Measurements from ENCODE around the gene MACF1. TPM values are rescaled to one million over a fixed set of nuclear protein-coding genes. Genes with fewer than 3 reads are reported as not detected.
A peak's percentile ranks its signal among the peaks of the same experiment; 100 is the strongest.

MACF1 gene
- total and polyA plus RNA-seq, 2 of the 13 experiments (the other 11 are each of a cell fraction or from before 2014, with no cell fraction given), result 36.7 to 65.4 TPM

DNA sequence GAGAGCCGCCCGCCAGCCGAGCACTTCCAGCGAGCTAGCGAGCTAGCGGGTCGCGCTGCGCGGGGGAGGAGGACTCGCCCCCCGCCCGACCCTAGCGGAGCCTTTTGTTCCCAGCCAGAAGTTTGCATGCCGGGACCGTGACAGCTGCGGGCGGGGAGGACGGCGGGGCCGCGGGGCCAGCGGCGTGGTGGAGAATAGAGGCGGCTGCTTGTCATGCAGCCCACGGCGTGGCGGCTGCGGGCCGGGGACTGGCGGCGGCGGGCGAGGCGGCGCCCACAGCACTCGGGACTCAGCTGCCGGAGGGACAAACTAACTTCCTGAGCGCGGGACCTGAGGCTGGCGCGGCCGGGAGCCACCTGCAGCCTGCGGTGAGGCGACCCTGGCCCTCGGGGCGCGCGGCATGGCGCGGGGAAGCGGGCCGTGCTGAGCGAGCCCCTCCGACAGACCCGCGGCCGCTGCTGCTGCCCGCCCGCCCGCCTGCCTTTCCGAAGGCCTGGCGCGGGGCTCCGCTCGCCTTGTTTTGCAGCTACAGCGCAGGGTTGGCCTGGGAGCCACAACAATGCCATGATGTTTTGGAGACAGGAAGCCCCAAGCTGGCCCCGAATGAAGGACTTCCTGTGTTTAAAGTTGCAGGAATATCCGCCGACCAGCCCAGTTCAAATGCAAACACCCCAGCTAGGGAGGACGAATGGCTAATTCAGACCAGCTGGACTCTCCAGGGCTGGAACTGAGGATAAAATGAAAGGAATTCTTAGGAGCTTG lies 204.7 kb downstream of the MACF1 start (continued):
- TF ChIP-seq SYNCRIP (IDR thresholded peaks at IDR 0.05; ENCODE audit: insufficient read depth, low read depth, low read length) (no peak), SALL2 (CRISPR knock-in tag; IDR thresholded peaks at IDR 0.05) (no peak), PRPF4 (IDR thresholded peaks at IDR 0.05; ENCODE audit: low read depth, low read length, poor library complexity, severe bottlenecking) (no peak), MTERF4 (CRISPR knock-in tag; IDR thresholded peaks at IDR 0.05) (no peak), CBX1 (IDR thresholded peaks at IDR 0.05; ENCODE audit: low read depth) (no peak), ELF1 (CRISPR knock-in tag; IDR thresholded peaks at IDR 0.05) (peak; percentile 54), ZBTB42 (CRISPR knock-in tag; IDR thresholded peaks at IDR 0.05) (no peak), THYN1 (CRISPR knock-in tag; IDR thresholded peaks at IDR 0.05; ENCODE audit: borderline replicate concordance, low read depth) (no peak), BCL6 (CRISPR knock-in tag; IDR thresholded peaks at IDR 0.05) (no peak), SMAD9 (CRISPR knock-in tag; IDR thresholded peaks at IDR 0.05) (no peak), HDAC2 (CRISPR knock-in tag; IDR thresholded peaks at IDR 0.05) (no peak), PREB (CRISPR knock-in tag; IDR thresholded peaks at IDR 0.05) (no peak), ISL2 (CRISPR knock-in tag; IDR thresholded peaks at IDR 0.05) (no peak), ZNF350 (CRISPR knock-in tag; IDR thresholded peaks at IDR 0.05; ENCODE audit: borderline replicate concordance, low read depth) (no peak), ARNTL (CRISPR knock-in tag; IDR thresholded peaks at IDR 0.05) (no peak), SNRNP70 (IDR thresholded peaks at IDR 0.05; ENCODE audit: low read depth, low read length) (no peak), U2AF2 (IDR thresholded peaks at IDR 0.05; ENCODE audit: low read depth, low read length) (no peak), ZKSCAN5 (CRISPR knock-in tag; IDR thresholded peaks at IDR 0.05) (no peak), YY1 (IDR thresholded peaks at IDR 0.05; ENCODE audit: insufficient read depth, insufficient replicate concordance, low read depth, low read length) (peak; percentile 4)
- TF ChIP-seq, protein P1, sequence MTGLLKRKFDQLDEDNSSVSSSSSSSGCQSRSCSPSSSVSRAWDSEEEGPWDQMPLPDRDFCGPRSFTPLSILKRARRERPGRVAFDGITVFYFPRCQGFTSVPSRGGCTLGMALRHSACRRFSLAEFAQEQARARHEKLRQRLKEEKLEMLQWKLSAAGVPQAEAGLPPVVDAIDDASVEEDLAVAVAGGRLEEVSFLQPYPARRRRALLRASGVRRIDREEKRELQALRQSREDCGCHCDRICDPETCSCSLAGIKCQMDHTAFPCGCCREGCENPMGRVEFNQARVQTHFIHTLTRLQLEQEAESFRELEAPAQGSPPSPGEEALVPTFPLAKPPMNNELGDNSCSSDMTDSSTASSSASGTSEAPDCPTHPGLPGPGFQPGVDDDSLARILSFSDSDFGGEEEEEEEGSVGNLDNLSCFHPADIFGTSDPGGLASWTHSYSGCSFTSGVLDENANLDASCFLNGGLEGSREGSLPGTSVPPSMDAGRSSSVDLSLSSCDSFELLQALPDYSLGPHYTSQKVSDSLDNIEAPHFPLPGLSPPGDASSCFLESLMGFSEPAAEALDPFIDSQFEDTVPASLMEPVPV (CRISPR knock-in tag; IDR thresholded peaks at IDR 0.05), result no peak
- TF ChIP-seq, protein P2, sequence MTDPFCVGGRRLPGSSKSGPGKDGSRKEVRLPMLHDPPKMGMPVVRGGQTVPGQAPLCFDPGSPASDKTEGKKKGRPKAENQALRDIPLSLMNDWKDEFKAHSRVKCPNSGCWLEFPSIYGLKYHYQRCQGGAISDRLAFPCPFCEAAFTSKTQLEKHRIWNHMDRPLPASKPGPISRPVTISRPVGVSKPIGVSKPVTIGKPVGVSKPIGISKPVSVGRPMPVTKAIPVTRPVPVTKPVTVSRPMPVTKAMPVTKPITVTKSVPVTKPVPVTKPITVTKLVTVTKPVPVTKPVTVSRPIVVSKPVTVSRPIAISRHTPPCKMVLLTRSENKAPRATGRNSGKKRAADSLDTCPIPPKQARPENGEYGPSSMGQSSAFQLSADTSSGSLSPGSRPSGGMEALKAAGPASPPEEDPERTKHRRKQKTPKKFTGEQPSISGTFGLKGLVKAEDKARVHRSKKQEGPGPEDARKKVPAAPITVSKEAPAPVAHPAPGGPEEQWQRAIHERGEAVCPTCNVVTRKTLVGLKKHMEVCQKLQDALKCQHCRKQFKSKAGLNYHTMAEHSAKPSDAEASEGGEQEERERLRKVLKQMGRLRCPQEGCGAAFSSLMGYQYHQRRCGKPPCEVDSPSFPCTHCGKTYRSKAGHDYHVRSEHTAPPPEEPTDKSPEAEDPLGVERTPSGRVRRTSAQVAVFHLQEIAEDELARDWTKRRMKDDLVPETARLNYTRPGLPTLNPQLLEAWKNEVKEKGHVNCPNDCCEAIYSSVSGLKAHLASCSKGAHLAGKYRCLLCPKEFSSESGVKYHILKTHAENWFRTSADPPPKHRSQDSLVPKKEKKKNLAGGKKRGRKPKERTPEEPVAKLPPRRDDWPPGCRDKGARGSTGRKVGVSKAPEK (CRISPR knock-in tag; IDR thresholded peaks at IDR 0.05; ENCODE audit: borderline replicate concordance), result no peak
- TF ChIP-seq, protein P3, sequence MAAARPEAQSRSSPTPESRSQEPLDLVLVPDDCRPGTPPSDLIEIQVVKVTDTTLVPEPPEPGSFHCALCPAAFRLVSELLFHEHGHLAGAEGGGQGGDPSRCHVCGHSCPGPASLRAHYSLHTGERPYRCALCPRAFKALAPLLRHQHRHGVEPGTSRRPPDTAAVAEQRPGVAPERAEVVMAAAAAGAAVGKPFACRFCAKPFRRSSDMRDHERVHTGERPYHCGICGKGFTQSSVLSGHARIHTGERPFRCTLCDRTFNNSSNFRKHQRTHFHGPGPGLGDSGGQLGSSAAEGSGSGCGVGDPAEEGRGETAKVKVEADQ (CRISPR knock-in tag; IDR thresholded peaks at IDR 0.05; ENCODE audit: borderline replicate concordance), result no peak

Data from HepG2 (cell line).